ENCODE data around the gene TNNC2. TPM values are rescaled to one million over a fixed set of nuclear protein-coding genes. Genes with fewer than 3 reads are reported as not detected.

The TNNC2 gene
- total and polyA plus RNA-seq, 9 of the 15 experiments (the other 6 are each of a cell fraction or from before 2014, with no cell fraction given), result not detected

DNA sequence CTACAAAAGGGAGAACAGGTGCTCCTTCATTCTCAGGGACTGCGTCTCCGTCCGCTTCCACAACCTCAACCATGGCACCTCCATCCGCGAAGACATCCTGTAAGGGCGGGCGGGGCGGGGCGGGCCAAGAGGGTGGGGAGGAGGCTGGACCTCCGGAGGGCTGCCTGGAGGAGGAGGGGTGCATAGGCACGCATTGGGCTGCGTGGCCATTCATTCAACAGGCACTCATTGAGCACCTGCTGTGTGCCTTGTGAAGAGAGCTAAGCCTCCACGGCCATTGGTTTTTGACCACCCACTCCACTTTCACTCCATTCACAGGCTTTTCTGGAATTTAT lies 30.7 kb upstream of the TNNC2 start (continued):
- TF ChIP-seq ZFX (CRISPR knock-in tag; IDR thresholded peaks at IDR 0.05) (0 out of 2 replicates have a peak, but pooled peaks have one; percentile 5), BCOR (IDR thresholded peaks at IDR 0.05) (peak; percentile 77; the same call in 1 of the 2 replicates), CREM (IDR thresholded peaks at IDR 0.05; ENCODE audit: low read depth) (0 out of 2 replicates have a peak, but pooled peaks have one; percentile 6), ZNF24 (IDR thresholded peaks at IDR 0.05) (0 out of 2 replicates have a peak, but pooled peaks have one; percentile 11), HDGF (IDR thresholded peaks at IDR 0.05) (no peak), MEIS2 (IDR thresholded peaks at IDR 0.05; ENCODE audit: partially characterized antibody) (no peak)
- TF ChIP-seq, protein P1, sequence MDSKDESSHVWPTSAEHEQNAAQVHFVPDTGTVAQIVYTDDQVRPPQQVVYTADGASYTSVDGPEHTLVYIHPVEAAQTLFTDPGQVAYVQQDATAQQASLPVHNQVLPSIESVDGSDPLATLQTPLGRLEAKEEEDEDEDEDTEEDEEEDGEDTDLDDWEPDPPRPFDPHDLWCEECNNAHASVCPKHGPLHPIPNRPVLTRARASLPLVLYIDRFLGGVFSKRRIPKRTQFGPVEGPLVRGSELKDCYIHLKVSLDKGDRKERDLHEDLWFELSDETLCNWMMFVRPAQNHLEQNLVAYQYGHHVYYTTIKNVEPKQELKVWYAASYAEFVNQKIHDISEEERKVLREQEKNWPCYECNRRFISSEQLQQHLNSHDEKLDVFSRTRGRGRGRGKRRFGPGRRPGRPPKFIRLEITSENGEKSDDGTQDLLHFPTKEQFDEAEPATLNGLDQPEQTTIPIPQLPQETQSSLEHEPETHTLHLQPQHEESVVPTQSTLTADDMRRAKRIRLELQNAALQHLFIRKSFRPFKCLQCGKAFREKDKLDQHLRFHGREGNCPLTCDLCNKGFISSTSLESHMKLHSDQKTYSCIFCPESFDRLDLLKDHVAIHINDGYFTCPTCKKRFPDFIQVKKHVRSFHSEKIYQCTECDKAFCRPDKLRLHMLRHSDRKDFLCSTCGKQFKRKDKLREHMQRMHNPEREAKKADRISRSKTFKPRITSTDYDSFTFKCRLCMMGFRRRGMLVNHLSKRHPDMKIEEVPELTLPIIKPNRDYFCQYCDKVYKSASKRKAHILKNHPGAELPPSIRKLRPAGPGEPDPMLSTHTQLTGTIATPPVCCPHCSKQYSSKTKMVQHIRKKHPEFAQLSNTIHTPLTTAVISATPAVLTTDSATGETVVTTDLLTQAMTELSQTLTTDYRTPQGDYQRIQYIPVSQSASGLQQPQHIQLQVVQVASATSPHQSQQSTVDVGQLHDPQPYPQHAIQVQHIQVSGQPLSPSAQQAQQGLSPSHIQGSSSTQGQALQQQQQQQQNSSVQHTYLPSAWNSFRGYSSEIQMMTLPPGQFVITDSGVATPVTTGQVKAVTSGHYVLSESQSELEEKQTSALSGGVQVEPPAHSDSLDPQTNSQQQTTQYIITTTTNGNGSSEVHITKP (IDR thresholded peaks at IDR 0.05; ENCODE audit: partially characterized antibody), result no peak
- TF ChIP-seq, protein P2, sequence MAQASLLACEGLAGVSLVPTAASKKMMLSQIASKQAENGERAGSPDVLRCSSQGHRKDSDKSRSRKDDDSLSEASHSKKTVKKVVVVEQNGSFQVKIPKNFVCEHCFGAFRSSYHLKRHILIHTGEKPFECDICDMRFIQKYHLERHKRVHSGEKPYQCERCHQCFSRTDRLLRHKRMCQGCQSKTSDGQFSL (CRISPR knock-in tag; IDR thresholded peaks at IDR 0.05), result no peak
- TF ChIP-seq, protein P2 (tag; IDR thresholded peaks at IDR 0.05), result 0 out of 4 replicates have a peak, but pooled peaks of 1 of the 2 experiments have one; percentile 18
- TF ChIP-seq, protein P3, sequence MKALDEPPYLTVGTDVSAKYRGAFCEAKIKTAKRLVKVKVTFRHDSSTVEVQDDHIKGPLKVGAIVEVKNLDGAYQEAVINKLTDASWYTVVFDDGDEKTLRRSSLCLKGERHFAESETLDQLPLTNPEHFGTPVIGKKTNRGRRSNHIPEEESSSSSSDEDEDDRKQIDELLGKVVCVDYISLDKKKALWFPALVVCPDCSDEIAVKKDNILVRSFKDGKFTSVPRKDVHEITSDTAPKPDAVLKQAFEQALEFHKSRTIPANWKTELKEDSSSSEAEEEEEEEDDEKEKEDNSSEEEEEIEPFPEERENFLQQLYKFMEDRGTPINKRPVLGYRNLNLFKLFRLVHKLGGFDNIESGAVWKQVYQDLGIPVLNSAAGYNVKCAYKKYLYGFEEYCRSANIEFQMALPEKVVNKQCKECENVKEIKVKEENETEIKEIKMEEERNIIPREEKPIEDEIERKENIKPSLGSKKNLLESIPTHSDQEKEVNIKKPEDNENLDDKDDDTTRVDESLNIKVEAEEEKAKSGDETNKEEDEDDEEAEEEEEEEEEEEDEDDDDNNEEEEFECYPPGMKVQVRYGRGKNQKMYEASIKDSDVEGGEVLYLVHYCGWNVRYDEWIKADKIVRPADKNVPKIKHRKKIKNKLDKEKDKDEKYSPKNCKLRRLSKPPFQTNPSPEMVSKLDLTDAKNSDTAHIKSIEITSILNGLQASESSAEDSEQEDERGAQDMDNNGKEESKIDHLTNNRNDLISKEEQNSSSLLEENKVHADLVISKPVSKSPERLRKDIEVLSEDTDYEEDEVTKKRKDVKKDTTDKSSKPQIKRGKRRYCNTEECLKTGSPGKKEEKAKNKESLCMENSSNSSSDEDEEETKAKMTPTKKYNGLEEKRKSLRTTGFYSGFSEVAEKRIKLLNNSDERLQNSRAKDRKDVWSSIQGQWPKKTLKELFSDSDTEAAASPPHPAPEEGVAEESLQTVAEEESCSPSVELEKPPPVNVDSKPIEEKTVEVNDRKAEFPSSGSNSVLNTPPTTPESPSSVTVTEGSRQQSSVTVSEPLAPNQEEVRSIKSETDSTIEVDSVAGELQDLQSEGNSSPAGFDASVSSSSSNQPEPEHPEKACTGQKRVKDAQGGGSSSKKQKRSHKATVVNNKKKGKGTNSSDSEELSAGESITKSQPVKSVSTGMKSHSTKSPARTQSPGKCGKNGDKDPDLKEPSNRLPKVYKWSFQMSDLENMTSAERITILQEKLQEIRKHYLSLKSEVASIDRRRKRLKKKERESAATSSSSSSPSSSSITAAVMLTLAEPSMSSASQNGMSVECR (CRISPR knock-in tag; IDR thresholded peaks at IDR 0.05), result 0 out of 2 replicates have a peak, but pooled peaks have one; percentile 53
- TF ChIP-seq, protein P4, sequence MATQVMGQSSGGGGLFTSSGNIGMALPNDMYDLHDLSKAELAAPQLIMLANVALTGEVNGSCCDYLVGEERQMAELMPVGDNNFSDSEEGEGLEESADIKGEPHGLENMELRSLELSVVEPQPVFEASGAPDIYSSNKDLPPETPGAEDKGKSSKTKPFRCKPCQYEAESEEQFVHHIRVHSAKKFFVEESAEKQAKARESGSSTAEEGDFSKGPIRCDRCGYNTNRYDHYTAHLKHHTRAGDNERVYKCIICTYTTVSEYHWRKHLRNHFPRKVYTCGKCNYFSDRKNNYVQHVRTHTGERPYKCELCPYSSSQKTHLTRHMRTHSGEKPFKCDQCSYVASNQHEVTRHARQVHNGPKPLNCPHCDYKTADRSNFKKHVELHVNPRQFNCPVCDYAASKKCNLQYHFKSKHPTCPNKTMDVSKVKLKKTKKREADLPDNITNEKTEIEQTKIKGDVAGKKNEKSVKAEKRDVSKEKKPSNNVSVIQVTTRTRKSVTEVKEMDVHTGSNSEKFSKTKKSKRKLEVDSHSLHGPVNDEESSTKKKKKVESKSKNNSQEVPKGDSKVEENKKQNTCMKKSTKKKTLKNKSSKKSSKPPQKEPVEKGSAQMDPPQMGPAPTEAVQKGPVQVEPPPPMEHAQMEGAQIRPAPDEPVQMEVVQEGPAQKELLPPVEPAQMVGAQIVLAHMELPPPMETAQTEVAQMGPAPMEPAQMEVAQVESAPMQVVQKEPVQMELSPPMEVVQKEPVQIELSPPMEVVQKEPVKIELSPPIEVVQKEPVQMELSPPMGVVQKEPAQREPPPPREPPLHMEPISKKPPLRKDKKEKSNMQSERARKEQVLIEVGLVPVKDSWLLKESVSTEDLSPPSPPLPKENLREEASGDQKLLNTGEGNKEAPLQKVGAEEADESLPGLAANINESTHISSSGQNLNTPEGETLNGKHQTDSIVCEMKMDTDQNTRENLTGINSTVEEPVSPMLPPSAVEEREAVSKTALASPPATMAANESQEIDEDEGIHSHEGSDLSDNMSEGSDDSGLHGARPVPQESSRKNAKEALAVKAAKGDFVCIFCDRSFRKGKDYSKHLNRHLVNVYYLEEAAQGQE (IDR thresholded peaks at IDR 0.05; ENCODE audit: borderline replicate concordance), result no peak
- TF ChIP-seq, protein P4 (CRISPR knock-in tag; IDR thresholded peaks at IDR 0.05; ENCODE audit: low read depth), result no peak

Measured in K562 (cell line).